NCI-H524 treated with DMSO at 0.1 percent for 48 hours (cell line): ENCODE measurements around the gene MRE11.

Source experiments
- DNase-seq: peaks from one replicate; lab custom pipeline; 2025; lab: John Stamatoyannopoulos, UW

MRE11 gene

DNA sequence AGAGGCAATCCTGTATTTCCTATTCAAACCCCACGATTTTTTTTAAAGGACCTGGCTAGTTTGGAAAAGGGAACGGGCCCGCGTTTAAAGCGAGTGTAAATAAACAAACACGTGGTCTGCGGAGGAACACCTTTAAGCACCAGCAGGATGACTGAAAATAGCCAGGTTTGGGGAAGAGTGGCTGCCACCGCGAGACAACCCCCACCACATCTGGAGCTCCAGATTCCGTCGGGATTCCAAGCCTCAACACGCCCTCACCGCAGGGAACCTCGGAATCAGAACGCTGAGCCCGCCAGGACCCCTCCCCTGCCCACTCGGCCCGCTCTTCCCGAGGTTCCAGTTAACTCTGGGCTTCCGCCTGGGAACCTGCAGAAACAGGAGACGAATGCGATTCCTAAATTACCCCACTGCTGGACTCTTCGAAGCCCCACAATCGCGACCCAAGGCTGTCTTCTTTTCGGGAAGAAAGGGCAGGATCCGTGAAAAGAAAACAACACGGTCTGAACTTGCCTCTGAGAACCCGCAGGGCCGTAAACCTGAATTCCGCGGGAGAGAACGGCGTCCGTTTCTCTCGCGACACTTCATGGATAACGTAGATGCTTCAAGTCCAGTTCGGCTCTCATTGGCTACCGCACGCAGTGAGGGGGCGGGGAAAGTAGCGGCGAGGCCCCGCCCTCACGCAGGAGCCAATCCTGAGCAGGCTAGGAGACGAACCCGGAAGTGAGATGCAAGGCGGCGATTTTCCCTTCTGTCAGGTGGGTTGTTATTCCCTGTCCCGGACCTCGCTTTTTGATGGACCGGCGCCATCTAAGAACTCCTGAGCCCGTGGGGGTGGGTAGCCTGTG lies at the start of gene MRE11, which contains the start of gene ANKRD49:
Gene MRE11 (minus strand): TSS at position 564 of the 845 bp plus-strand sequence. CDS start 1,043 bp downstream, outside the sequence.
Gene ANKRD49 (plus strand): TSS at position 704 of the 845 bp plus-strand sequence. CDS start 2,710 bp downstream, outside the sequence.
- peak; percentile 90 for DNase-seq

DNA sequence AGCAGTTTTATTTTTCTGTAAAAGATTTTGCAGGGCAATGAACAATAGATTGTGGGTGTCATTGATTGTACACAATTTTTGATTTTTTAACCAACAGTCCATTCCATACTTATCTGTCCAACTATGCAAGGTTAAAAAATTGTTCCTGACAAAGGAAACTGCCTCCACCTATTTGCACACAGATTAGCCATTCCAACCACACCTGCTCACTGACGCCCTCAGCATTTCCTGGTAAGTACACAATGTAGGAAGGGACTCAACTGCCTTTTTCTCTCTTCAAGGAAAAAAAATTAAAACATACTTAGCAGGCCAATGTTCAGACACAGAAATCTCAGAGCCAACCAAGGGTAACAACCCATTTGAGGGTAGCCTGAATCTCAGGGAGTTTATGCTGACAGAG lies 45.8 kb upstream of the MRE11 start:
- no peak for DNase-seq

DNA sequence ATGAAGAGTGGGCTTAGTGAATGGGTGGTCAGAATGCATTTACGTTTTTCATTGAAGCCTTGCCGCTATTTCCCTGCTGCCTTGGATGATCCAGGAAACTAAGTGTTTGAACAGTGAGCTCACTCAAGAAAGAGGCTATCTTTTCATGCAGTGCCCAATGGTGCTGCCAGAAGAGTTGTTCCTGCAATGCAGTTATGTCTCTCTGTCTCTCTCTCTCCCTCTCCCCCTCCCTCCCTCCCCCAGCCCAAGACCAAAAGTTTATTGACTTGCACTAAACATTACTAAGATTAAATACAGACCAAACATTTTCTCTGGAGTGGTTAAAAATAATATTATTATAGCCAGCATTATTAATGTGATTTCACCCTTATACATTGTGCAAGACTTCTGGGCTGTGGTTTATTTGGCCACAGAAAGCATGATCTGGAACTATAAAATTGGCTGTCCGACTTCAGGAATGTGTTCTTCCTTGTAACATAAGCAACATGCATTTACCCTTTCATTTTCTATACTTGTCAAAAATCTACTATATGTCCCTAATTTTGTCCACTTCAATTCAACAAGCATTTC lies 43.5 kb upstream of the MRE11 start:
- no peak for DNase-seq

DNA sequence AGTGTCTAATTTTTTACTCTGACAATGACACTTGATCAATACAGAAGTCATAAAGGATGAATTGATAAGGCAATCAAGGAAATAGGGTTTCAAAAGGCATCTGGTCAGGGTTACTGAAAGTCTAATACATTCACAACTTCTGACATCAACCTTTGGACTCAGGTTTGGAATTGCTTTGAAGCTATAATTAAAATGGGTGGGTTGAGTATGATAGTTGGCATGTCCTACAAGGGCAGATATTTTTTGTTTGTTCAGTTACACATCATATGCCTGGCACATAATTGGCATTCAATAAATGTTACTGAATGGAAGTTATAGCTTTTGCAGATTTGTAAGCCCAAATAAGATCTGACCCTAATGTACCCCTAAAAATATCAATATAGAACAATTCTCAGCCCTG lies 42.7 kb upstream of the MRE11 start:
- DNase-seq = no peak

DNA sequence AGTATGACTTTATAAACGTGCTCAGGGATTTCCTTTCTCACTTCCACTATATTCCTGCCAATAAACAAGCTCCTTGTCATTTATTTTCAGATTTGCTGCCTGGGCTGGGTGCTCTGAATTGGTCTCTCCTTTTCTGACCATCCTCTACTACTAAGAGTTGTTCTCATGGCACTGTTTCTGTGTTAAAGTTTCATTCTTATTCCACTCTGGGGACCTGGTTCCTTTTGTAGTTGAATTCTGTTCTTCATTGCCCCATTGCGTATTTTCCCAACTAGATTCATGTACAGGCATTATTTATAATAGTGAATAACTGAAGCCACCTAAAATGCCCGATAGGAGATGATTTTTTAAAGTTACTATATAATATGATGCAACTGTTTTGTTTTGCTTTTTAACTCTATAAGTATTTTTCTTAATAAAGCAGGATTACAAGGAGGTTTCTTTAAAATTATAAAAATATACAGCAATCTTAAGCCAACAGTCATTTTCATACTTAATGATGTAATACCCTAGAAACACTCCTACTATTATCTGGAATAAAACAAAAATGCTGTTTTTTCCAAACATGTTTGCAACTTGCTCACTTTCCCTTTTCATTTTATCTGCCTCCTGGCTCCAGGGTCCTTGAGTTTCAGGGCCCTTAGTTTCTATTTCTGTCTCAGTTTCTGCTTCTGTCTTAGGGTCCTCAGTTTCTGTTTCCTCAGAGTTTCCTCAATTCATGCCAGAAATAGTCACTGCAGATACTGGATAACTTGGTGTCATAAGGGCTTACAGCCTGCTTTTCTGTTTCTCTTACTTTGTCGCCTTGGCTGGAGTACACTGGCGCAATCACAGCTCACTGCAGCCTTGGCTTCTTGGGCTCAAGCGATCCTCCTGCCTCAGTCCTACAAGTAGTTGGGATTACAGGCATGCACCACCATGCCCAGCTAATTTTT lies 40.3 kb upstream of the MRE11 start:
- no peak for DNase-seq

DNA sequence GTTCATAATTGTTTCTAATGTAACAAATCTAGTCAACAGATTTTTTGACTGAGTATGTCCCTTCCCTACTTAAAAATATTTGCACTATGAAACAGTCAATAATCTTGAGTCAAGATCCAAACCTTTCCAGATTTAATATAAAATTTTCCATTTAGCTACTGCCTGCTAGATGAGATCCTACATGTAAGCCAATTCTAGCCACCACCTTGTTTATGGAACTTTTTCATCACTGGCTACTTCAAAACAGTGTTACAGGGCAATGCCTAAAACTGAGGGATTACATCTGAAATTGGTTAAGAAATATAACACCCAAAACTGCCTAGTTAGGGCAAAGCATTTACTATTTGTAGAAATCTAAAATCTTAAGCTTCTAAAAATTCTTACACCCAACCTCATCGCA lies 39.6 kb upstream of the MRE11 start:
- DNase-seq = no peak

DNA sequence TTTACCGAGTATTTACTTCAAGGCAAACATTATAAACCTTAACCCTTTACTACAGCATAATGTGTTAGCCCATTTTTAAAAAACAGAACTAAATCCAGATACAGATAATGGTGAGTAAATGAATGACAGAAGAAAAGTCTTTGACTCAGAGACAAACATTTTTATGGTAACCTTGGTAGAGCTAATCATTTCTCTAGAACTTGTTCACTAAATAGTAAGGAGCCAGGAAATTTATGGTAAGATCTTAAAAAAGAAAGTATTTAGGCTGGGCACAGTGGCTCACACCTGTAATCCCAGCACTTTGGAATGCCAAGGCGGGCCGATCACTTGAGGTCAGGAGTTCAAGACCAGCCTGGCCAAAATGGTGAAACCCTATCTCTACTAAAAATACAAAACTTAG lies 38.6 kb upstream of the MRE11 start:
- DNase-seq = no peak

DNA sequence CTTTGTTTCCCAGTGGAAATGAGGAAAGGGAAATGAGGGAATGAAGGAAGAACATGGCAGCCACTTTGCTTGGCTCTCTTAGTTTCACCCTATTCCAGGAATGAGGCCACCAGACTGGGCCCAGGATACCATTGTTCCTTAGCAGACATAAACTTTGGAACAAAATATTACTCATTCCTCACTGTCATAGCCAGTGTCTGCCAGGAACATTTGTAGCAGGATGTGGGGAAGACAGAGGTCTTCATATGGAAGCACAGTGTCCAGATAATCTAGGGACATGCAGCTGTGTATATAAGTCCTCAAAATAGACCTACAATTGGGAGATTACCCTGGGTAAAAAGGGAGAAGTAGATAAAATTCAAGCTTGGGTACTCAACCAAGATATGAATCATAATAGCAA lies 34.9 kb upstream of the MRE11 start:
- no peak for DNase-seq

DNA sequence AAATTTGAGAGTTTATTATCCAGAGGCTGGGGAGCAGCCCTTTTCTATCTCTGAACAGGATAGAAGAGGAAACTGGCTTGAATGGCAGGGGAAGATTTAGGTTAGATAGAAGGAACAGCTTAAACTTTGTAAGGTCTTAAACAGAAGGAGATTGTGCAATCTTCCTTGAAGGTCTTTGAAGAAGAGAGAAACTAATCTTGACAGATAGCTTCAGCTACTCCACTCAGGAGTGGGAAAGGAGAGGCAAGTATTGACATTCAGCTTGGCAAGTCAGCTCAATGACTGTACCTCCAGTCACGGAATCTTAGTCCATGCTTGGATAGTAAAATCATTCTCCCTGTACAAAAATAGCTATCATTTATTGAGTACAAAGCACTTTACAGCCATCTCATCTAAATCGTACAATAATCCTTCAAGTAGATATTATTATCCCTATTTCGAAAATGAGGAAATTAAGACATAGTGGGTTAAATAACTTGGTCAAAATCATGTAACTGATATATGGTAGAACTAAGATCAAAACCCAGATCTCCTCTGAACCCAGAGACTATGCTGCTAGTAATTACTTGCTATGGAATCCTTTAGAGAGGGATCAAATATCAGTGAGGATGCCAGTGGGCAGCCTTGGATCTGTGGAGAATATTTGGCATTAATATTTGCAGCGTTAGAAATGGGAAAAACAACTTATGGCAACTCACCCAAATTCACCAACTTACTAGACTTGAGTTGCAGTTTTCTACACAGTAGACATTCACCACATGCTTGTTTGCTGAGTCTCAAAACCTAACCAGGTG lies 33.2 kb upstream of the MRE11 start:
- no peak for DNase-seq

DNA sequence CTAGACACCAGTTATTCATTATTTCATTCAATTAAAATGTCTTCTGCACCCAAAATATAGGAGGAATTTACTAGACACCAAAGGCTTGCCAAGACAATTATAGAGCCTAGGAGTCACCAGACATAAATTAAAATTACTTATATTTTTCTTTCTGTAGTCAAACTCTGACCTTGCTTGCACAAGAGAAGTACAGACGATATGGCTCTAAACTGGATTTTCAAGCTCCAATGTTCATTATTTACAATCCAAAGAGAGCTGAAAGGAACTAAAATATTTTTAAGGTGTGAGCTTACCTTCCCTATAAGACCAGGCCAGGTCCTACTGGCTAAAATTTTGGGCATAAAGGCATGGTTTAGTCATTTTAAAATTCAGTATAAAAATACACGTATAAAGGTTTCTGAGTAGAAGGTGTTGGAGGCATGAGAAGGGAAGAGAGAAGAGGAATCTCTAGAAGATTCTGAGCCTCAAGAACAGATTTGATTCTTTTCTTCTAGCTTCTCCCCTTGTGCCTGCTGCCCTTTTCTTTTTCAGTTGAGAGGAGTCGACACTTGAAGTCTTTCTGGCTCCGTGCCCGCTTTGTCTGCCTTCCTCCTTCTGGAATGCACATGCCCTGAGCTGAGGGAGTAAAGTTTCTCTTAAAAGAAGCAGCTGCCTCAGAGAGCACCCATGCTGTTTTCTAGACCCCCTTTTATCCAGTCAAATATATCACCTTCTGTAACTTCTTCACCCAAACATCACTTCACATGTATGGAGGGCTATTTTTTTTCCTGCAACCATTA lies 32.1 kb upstream of the MRE11 start:
- DNase-seq = peak; percentile 34

DNA sequence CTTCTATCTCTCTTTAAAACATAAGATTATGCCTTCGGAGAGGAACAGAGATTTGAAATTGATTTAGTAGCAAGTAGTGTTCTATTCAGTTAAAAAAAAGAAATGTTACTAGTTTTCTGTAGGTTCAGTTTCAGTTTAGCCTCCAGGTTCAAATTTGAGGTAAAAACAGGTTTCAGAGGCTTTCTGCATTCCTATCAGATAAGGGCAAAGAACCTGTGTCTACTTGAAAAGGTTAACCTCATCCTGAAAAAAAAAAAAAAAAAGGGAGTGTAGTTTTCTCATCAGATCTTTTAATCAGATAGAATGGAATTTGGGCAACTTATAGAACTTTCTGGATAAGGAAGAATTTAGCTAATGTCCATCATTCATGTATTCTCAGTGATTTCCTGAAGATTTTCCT lies 30.7 kb upstream of the MRE11 start:
- no peak for DNase-seq

DNA sequence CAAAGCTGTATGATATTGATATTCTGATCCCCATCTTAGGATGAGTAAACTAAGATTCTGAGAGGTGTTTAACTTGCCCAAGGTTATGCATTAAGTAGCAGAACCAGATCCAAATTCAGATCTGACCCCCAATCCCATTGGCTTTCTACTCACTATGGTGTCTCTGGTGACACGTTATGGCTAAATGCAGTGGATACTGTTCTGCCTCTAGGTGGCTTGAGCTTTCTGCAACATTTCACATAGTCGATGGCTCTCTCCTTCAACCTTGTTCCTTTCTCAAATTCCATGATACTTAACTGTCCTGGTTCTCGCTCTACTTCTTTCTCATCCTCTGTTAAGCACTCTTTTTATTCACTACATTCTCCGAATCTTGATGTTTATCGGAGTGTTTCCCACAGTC lies 28.0 kb upstream of the MRE11 start:
- no peak for DNase-seq

DNA sequence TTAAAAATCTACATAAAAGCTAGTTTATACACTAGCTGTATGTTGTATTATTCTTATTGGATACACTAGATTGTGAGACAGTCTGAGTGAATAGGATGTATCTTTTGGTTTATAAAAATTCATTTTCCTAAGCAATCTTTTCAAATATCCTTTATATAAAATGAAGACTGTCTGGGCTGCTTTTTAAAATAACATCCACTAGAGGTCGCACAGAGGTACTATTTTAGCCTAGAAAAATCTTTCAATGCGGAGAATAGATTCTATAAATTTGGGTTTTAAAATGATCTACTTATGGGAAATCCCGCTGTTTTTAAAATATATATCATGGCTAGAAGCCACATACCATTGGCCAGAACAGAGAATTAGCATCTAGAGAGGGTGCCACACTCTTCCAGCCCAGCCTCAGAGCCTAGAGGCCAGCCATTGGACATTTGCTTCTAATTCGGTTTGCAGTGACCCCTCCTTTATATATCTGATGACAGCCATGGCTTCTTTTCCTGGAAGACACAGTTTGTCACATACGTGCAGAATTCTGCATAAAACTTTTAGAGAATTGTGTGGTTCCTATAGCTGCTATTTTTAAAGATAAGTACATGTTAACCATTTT lies 25.9 kb upstream of the MRE11 start:
- DNase-seq = no peak

DNA sequence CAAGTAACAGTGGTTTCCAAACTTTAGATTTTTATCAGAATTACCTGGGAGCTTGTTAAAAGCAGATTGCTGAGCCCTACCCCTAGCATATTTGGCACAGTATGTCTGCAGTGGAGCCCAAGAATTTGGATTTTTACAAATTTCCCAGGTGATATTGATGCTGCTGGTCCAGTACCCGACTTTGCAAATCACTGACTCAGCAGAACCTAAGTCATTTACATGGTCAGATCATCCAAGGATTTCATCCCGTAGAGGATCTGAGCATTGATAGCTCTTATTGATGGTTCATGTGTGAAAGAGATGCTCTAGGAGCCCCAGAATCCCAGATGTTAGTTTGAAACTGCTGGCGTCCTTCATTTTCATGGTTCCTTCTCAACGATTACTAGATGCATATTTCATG lies 24.7 kb upstream of the MRE11 start:
- DNase-seq = no peak

DNA sequence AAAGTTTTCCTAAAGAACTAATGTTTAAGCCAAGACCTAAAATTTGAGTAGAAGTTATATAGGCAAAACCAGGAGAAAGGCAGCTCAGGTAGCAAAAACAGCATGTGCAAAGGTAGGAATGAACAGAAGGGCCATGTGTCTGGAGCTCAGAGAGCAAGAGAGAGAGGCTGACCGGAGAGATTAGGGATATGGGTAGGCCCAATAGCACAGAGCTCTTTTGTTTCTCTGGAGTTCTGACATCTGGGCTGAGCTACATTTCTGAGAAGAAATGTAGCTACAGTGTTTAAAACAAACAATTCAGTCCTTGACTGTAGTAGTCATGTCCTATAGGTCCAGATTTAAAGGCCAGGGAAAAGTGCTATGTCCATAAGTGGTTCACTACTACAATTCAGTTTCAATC lies 23.1 kb upstream of the MRE11 start:
- DNase-seq = no peak

DNA sequence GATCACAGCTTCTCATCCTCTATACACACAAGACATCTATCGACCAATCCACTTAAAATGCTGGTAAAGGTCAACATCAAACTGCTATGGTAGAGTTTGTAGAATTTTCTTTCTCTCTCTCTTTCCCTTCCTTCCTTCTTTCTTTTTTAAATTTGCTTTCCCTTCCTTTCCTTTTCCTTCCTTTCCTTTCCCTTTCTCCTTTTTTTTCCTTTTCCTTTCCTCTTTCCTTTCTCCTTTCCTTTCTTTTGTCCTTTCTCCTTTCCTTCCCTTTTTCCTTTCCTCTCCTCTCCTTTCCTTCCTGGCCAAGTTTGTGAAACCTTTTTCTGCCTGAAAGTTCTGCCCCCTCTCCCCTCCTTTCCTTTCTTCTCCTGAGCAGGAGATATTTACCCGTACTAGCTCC lies 21.8 kb upstream of the MRE11 start:
- DNase-seq = no peak

DNA sequence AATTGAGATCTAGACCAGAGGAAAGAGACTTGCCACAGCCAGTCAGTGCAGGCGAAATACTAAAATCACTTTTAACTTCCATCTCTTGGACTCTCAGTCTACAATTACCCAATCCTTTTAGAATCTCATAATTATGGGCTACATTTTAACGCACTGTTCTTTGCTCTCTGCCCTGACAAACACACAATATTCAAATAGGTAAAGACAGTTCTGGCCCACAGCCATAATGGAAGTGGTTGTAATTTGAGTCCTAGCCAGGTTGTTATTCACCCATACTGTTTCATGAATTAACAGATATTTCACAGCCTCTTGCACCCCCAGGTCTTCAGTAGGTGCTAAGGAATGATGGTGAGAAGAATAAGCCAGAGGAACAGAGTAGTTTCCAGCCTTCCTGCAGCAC lies 19.4 kb upstream of the MRE11 start:
- DNase-seq = no peak

DNA sequence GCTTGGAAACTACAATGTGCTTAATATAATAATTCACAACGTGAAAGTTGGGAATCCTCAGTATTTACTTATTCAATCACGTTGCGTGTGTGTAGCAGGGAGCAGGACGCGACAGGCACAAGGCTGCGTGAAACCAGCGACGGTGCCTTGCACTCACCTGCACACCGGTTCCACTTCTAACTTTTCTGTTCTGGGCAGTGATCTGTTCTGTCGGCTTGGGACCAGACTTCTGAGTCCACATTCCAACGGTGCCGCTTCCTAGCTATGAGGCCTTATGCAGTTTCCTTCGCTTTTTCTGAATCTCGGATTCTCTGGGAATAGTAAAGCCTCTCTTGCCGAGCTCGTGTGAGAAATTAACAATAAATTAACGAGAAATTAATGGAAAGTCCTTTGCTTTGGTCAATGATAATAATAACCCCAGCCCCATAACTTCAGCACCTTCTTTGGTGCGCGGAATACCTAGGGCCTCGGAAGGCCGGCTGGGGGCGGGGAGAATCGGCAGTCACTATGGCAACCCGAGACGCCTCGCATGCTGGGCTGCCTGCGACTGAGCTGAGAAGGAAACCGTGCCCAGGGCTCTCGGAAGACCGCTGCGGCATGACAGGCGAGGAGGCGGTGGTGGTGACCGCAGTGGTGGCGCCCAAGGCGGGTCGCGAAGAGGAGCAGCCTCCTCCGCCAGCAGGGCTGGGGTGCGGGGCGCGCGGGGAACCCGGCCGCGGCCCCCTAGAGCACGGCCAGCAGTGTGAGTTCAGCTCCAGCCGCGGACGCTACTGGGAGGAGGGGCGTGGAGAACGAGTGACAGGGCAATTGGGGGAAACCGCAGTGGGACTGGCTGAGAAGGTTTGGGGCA lies 18.5 kb upstream of the MRE11 start, which contains the start of gene C11orf97:
Gene C11orf97 (plus strand): TSS at position 530 of the 850 bp plus-strand sequence. CDS start 68 bp downstream, at position 598.
- no peak for DNase-seq

DNA sequence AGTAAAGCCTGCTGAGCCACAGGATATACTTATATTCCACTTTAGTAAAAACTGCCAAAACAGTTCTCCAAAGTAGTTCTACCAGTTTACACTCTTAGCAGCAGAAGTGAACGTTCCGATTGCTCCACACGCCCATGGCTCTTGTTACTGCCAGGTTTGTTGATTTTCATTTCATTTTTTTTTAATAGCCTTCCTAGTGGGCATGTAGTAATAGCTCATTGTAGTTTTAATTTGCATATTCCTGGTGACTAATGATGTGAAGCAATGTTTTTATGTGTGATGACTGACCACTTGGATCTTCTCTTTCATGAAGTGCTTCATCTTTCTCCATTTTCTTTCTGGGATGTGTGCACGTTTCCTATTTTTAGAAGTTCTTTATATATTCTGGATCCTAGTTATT lies 13.8 kb upstream of the MRE11 start:
- DNase-seq = no peak
